GM19467 (cell line): ENCODE measurements around the gene KLHL18.
A peak's percentile ranks its signal among the peaks of the same experiment; 100 is the strongest.
"Not testable (repeated sequence)": the region's sequence is repeated elsewhere in the genome, so short reads cannot be mapped to it uniquely, and the experiment has no call there.

ENCODE experiments used
- ATAC-seq: cut with Tn5 transposase; IDR thresholded peaks from one replicate; pipeline ENCODE4 v1.9.1; 2021; ENCODE audit warnings: mild to moderate bottlenecking, moderate library complexity; ENCODE audit not compliant: unreplicated experiment

The KLHL18 gene

GRCh38 chr3:47359323-47359722 lies 76.6 kb downstream of the KLHL18 start:
- no peak for ATAC-seq

- ATAC-seq: not testable (repeated sequence)
Observed at GRCh38 chr3:47360110-47360517, 77.4 kb downstream of the KLHL18 start.

DNA sequence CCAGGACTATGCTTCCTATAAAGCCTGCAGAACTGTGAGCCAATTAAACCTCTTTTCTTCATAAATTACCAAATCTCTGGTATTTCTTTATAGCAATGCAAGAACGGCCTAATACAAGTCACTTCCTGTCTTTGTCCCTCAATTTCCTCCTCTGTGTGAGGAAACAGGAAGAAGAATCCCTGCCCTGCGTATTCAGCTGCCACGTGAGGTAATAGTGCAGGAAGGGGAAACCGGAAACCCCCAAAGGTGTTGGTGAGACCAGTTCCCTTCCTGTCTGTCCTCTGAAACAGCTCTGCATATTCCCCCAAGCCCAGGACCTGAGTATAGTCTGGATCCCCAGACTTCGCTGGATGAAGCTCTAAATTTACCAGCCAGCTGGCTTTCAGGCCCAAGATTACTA lies 80.0 kb downstream of the KLHL18 start:
- no peak for ATAC-seq

DNA sequence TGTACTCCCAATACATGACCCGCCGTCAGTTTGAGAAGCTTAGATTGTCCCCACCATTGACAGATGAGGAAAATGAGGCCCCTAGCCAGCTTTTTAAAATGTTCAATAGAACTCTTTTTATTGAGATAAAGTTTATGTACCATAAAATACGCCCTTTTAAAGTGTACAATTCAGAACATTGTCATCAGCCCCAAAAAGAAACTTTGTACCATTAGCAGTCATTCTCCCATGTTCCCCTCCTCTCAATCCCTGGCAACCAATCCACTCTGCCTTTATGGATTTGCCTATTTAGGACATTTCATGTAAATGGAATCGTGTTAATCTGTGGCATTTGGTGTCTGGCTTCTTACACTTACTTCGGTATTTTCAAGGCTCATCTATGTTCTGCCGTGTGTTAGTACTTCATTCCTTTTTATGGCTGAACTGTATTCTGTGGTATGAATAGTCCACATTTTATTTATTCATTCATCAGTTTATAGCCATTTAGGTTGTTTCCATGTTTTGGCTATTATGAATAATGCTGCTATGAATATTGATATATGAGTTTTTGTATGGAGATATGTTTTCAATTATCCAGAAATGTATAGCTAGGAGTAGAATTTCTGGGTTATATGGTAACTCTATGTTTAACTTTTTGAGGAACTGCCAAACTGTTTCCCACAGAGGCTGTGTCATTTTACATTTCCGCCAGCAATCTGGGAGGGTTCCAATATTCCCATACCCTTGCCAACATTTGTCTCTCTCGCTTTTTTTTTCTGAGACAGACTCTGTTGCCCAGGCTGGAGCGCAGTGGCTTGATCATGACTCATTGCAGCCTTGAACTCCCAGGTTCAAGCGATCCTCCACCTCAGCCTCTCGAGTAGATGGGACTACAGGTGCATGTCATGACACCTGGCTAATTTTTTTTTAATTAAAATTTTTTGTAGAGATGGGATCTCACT lies 82.7 kb downstream of the KLHL18 start:
- ATAC-seq: no peak

DNA sequence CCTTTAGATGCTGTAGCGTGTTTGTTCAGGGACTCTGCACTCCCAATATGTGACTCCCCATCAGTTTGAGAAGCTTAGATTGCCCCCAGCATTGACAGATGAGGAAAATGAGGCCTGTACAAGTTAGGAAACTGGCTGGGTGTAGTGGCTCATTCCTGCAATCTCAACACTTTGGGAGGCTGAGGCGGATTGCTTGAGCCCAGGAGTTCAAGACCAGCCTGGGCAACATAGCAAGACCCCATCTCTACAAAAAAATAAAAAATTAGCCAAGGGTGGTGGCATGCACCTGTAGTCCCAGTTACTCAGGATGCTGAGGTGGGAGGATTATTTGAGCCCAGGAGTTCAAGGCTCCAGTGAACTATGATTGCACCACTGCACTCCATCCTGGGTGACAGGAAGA lies 84.1 kb downstream of the KLHL18 start:
- ATAC-seq: no peak

- no peak for ATAC-seq
Observed at GRCh38 chr3:47367631-47368030, 84.9 kb downstream of the KLHL18 start.

DNA sequence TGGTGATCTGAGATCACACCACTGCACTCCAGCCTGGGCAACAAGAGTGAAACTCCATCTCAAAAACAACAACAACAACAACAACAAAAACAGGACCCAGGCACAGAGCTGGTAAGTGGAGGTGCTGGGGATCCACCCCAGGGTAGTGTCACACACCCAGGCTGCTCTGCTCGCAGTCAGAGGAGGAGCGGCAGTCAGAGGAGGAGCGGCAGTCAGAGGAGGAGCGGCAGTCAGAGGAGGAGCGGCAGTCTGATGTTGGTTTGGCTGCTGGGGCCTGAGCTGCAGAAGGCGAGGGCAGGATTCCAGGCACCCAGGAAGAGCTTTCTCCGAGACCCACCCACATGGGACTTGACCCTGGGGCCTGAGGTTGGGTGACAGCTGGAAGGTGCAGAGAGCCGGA lies 87.3 kb downstream of the KLHL18 start:
- ATAC-seq: not testable (repeated sequence)

GRCh38 chr3:47370887-47371697 lies 88.3 kb downstream of the KLHL18 start:
- ATAC-seq: no peak

- no peak for ATAC-seq
Observed at GRCh38 chr3:47374587-47374986, 91.8 kb downstream of the KLHL18 start.

GRCh38 chr3:47376393-47376792 lies 93.6 kb downstream of the KLHL18 start:
- ATAC-seq: no peak

GRCh38 chr3:47377186-47377585 lies 94.4 kb downstream of the KLHL18 start:
- no peak for ATAC-seq

GRCh38 chr3:47378869-47379268 lies 96.1 kb downstream of the KLHL18 start:
- ATAC-seq: no peak

DNA sequence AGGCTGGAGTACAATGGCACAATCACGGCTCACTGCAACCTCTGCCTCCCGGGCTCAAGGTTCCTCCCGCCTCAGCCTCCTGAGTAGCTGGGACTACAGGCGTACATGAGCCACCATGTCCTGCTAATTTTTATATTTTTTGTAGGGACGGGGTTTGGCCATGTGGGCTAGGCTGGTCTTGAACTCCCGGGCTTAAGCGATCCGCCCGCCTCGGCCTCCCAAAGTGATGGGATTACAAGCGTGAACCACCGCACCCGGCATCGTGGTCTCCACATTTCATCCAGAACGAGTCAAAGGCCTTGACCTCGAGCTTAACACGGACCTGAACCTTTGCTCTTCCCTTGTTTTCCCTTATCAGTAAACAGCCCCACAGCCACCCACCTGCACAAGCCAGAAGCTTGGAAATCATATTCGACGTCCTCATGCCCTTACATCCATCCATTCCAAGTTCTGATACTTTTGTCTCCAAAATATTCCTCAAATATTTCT lies 96.7 kb downstream of the KLHL18 start:
- no peak for ATAC-seq

- peak; percentile 0 for ATAC-seq
Observed at GRCh38 chr3:47380026-47380600, 97.4 kb downstream of the KLHL18 start.

DNA sequence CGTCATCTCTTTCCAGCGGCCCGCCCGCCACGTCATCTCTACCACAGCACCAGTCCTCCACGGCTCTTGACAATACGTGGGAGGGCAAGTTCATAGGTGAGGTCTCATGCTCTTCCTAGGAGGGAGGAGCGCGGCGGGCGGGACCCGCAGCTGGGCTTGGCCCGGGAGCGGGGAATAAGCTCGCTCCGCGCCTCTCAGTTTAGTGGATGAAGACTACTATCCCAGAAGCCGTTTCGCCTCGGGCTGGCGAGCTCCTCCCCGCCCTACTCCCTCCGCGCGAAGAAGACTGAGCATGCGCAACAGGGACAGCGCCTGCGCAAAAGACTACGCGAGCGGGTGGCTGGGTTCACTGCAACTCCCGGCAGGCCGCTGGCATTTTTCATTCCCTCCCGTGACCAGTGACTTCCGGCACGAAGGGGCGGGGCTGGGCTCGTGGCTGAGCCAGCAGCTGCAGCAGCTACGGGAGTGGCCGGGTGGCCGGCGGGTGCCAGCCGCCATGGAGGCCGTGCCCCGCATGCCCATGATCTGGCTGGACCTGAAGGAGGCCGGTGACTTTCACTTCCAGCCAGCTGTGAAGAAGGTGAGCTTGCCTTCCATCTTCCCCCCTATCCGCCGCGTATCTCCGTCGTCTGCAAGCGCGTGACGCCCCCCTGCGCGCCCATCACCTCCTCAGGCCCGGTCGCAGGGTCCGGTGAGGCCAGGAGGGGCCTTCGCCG lies 98.0 kb downstream of the KLHL18 start, which contains the start of gene PTPN23:
Gene PTPN23 (plus strand): TSS at position 421 of the 716 bp plus-strand sequence. CDS start 76 bp downstream, at position 497.
- peak; percentile 71 for ATAC-seq

DNA sequence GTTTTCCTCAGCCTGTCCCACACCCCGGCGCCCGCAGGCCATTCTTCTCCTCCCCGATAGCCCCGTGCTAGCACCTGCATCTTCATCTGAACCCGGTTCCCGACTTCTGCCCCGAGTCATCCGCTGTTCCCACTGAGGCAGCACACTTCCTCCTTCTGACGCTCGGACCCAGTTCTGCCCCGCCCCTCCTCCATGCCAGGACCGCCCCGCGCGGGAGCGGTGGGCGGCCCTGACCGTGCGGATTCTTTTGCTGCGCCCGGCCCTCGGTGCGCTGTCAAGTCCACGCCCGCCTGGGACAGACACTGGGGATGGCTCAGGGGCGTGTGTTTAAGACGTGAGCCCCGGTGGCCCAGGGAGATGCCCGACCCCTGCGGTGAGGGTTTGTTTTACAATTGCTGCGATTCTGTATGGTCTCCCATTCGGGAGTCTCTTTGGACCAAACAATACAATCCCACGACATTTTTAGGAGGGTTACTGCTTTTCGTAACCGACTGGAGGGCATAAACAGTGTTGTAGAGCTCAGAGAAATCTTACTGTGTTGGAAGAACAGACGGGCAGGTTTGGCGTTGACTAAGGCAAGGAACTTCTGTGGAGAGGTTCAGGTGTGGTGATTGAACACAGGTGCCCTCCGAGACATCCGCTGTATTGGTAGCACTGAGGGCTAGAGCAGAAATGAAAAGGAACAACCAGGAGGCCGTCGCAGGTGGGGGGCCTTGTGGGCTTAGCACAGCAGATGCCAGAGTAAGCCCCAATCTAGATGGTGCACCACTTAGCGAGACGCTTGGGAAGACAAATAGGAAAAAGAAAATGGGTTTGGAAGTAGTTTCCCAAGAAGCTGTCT lies 98.8 kb downstream of the KLHL18 start:
- peak; percentile 57 for ATAC-seq

GRCh38 chr3:47384425-47384824 lies 101.7 kb downstream of the KLHL18 start:
- ATAC-seq: no peak

DNA sequence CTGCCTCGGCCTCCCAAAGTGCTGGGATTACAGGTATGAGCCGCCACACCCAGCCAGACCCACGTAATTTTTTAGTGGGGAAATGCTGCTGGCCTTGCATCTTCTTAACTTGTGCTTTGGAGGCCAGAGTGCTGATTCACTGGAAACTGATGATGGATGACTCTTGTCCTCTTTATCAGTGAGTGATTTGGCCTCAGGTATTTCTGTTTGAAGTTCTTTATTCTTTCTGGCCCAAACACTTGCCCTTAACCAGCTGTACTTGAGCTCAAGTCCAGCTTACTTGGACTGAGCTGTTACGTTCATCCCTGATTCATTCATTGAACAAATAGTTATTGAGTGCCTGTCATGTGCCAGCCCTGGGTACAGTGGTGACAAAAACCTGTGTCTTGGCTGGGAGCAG lies 102.3 kb downstream of the KLHL18 start:
- no peak for ATAC-seq

GRCh38 chr3:47385796-47386195 lies 103.1 kb downstream of the KLHL18 start:
- no peak for ATAC-seq

DNA sequence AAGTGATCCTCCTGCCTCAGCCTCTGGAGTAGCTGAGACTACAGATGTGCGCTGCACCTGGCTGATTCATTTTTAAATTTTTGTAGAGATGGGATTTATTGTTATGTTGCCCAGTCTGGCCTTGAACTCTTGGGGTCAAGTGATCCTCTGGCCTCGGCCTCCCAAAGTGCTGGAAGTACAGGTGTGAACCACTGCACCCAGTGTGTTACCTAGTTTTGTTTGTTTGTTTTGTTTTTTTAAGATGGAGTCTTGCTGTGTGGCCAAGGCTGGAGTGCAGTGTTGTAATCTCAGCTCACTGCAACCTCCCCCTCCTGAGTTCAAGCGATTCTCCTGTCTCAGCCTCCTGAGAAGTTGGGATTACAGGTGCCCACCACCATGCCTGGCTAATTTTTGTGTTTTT lies 110.2 kb downstream of the KLHL18 start:
- no peak for ATAC-seq
